ENCODE results near the gene GGCX. TPM values are rescaled to one million over a fixed set of nuclear protein-coding genes. Genes with fewer than 3 reads are reported as not detected.
A peak's percentile ranks its signal among the peaks of the same experiment; 100 is the strongest.

Gene GGCX
- total and polyA plus RNA-seq, 9 of the 15 experiments (the other 6 are each of a cell fraction or from before 2014, with no cell fraction given), result 14.4 to 47.1 (median 28.1) TPM

DNA sequence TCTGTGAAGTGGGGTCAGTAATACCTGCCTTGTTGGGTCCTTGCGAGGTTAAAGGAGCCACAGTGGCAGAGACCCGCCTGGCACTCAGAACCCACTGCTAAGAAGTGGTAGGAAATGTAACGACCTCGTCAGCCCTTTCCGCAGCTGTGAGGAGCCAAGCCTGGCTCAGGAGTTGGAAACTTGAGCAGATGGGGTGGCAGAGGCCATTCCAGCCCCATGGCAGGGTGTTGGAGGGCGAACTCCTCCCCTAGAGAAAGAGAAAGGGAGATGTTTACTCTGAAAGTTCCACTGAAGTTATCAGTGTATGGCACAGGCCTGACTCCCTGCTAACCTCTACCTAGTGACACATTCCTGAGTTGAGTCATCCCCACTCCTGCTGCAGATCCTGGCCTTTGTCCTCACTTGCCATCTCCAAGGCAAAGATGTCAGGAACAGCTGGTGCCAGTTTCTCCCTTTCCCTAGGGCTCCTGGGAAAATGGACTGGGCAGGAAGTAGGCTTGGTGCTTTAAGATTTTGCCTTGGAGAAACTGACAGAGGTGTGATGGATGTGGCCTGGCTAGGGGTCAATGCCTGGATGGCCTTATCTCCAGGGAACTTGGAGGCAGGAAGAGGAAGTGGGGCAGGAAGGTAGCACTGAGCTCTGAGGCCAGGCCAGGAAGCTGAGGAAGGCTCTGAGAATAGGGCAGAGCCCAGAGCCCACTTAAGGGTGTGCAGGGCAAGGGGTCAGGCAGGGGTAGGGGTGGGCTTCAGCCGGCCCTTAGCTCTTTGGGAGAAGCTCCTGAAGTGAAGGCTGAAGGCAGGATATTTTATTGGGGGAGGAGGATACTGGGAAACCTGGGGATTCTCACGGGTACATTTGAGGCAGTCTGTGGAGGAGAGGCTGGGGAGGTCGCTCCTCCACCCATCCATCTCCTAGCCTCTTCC lies 23.8 kb upstream of the GGCX start (continued):
- TF ChIP-seq, protein P1, sequence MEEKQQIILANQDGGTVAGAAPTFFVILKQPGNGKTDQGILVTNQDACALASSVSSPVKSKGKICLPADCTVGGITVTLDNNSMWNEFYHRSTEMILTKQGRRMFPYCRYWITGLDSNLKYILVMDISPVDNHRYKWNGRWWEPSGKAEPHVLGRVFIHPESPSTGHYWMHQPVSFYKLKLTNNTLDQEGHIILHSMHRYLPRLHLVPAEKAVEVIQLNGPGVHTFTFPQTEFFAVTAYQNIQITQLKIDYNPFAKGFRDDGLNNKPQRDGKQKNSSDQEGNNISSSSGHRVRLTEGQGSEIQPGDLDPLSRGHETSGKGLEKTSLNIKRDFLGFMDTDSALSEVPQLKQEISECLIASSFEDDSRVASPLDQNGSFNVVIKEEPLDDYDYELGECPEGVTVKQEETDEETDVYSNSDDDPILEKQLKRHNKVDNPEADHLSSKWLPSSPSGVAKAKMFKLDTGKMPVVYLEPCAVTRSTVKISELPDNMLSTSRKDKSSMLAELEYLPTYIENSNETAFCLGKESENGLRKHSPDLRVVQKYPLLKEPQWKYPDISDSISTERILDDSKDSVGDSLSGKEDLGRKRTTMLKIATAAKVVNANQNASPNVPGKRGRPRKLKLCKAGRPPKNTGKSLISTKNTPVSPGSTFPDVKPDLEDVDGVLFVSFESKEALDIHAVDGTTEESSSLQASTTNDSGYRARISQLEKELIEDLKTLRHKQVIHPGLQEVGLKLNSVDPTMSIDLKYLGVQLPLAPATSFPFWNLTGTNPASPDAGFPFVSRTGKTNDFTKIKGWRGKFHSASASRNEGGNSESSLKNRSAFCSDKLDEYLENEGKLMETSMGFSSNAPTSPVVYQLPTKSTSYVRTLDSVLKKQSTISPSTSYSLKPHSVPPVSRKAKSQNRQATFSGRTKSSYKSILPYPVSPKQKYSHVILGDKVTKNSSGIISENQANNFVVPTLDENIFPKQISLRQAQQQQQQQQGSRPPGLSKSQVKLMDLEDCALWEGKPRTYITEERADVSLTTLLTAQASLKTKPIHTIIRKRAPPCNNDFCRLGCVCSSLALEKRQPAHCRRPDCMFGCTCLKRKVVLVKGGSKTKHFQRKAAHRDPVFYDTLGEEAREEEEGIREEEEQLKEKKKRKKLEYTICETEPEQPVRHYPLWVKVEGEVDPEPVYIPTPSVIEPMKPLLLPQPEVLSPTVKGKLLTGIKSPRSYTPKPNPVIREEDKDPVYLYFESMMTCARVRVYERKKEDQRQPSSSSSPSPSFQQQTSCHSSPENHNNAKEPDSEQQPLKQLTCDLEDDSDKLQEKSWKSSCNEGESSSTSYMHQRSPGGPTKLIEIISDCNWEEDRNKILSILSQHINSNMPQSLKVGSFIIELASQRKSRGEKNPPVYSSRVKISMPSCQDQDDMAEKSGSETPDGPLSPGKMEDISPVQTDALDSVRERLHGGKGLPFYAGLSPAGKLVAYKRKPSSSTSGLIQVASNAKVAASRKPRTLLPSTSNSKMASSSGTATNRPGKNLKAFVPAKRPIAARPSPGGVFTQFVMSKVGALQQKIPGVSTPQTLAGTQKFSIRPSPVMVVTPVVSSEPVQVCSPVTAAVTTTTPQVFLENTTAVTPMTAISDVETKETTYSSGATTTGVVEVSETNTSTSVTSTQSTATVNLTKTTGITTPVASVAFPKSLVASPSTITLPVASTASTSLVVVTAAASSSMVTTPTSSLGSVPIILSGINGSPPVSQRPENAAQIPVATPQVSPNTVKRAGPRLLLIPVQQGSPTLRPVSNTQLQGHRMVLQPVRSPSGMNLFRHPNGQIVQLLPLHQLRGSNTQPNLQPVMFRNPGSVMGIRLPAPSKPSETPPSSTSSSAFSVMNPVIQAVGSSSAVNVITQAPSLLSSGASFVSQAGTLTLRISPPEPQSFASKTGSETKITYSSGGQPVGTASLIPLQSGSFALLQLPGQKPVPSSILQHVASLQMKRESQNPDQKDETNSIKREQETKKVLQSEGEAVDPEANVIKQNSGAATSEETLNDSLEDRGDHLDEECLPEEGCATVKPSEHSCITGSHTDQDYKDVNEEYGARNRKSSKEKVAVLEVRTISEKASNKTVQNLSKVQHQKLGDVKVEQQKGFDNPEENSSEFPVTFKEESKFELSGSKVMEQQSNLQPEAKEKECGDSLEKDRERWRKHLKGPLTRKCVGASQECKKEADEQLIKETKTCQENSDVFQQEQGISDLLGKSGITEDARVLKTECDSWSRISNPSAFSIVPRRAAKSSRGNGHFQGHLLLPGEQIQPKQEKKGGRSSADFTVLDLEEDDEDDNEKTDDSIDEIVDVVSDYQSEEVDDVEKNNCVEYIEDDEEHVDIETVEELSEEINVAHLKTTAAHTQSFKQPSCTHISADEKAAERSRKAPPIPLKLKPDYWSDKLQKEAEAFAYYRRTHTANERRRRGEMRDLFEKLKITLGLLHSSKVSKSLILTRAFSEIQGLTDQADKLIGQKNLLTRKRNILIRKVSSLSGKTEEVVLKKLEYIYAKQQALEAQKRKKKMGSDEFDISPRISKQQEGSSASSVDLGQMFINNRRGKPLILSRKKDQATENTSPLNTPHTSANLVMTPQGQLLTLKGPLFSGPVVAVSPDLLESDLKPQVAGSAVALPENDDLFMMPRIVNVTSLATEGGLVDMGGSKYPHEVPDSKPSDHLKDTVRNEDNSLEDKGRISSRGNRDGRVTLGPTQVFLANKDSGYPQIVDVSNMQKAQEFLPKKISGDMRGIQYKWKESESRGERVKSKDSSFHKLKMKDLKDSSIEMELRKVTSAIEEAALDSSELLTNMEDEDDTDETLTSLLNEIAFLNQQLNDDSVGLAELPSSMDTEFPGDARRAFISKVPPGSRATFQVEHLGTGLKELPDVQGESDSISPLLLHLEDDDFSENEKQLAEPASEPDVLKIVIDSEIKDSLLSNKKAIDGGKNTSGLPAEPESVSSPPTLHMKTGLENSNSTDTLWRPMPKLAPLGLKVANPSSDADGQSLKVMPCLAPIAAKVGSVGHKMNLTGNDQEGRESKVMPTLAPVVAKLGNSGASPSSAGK (IDR thresholded peaks at IDR 0.05), result no peak
- no peak for TF ChIP-seq U2AF2 (optimal IDR thresholded peaks at IDR 0.05; ENCODE audit: low read depth, low read length)
- TF ChIP-seq HCFC1 (IDR thresholded peaks at IDR 0.05; ENCODE audit: low read depth, low read length), result no peak
- TF ChIP-seq NFATC3 (IDR thresholded peaks at IDR 0.05), result no peak
- no peak for TF ChIP-seq PHB2 (IDR thresholded peaks at IDR 0.05; ENCODE audit: low read depth)
- no peak for TF ChIP-seq ZNF707 (CRISPR knock-in tag; conservative IDR thresholded peaks at IDR 0.05)
- TF ChIP-seq CTBP1 (IDR thresholded peaks at IDR 0.05; ENCODE audit: borderline replicate concordance), result peak; percentile 98
- TF ChIP-seq TOE1 (IDR thresholded peaks at IDR 0.05; ENCODE audit: borderline replicate concordance), result no peak
- TF ChIP-seq TOE1 (CRISPR knock-in tag; IDR thresholded peaks at IDR 0.05; ENCODE audit: borderline replicate concordance, low read depth), result no peak
- TF ChIP-seq SMAD2 (IDR thresholded peaks at IDR 0.05; ENCODE audit: low read depth, low read length), result no peak
- TF ChIP-seq MCM7 (IDR thresholded peaks at IDR 0.05), result no peak
- no peak for TF ChIP-seq ZNF146 (CRISPR knock-in tag; IDR thresholded peaks at IDR 0.05; ENCODE audit: unreplicated experiment)
- no peak for TF ChIP-seq STAT5B (CRISPR knock-in tag; IDR thresholded peaks at IDR 0.05)
- TF ChIP-seq ATF7 (IDR thresholded peaks at IDR 0.05), result peak; percentile 48
- no peak for TF ChIP-seq RB1 (IDR thresholded peaks at IDR 0.05; ENCODE audit: low read depth)
- TF ChIP-seq, protein P2, sequence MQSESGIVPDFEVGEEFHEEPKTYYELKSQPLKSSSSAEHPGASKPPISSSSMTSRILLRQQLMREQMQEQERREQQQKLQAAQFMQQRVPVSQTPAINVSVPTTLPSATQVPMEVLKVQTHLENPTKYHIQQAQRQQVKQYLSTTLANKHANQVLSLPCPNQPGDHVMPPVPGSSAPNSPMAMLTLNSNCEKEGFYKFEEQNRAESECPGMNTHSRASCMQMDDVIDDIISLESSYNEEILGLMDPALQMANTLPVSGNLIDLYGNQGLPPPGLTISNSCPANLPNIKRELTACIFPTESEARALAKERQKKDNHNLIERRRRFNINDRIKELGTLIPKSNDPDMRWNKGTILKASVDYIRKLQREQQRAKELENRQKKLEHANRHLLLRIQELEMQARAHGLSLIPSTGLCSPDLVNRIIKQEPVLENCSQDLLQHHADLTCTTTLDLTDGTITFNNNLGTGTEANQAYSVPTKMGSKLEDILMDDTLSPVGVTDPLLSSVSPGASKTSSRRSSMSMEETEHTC (IDR thresholded peaks at IDR 0.05), result no peak
- TF ChIP-seq ZNF263 (CRISPR knock-in tag; IDR thresholded peaks at IDR 0.05; ENCODE audit: borderline replicate concordance), result peak; percentile 70; the same call in 1 of the 2 replicates

Data from K562 (cell line).